Activated CD4-positive, alpha-beta T cell treated with anti-CD3 and anti-CD28 coated beads, Interleukin-10, Interleukin-2, amounts not matched to agents 100 ng/mL and 50 ng/mL, durations not matched to agents 16 hours and 8 hours (primary cell): ENCODE data around the gene SEMA4D.

Experiments
- DNase-seq: peaks from one replicate; pipeline ENCODE4 v3.0.0-alpha.2; 2020

Gene SEMA4D

DNA sequence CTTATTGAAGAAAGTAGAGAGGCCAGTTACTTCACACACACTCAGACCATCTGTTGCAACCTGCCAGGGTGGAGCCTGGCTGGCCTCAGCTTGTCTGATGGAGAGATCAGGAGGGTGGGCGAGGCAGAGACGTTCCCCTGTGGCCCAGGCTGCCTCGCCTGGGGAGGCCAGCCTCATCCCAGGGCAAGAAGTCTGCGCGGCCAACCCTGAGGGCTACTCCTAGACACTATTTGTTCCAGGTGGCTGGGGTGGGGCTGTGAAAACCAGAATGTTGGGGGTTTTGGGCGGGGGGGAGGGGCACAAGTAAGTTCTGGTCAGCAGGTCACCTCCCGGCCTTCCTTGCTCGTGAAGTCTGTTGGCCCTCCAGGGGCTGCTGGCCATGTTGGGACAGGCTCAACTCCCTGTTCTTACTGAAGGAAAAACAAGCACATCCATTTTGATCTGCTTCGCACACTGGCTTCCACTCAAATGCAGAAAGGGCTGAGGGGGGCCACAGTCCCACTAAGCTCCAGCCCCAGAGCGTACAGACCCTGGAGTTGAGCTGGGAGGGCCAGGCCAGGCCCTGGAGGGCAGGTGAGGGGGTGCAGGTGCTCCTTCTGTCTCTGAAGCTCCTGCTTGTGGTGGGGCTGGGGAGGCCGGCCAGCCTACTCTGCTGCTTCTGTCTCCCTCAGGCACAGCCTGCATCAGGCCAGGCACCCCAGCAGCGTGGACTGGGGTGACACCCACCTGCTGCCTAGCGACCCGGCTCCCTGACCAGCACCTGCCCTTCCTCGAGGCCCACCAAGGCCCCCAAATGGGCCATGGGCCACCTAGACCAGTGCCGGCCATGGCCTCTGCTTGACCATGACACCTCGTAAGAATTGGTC, 133.0 kb downstream of the SEMA4D start:
- DNase-seq, result no peak

- DNase-seq, result no peak
Observed at GRCh38 chr9:89363921-89364665, 133.8 kb downstream of the SEMA4D start.

DNA sequence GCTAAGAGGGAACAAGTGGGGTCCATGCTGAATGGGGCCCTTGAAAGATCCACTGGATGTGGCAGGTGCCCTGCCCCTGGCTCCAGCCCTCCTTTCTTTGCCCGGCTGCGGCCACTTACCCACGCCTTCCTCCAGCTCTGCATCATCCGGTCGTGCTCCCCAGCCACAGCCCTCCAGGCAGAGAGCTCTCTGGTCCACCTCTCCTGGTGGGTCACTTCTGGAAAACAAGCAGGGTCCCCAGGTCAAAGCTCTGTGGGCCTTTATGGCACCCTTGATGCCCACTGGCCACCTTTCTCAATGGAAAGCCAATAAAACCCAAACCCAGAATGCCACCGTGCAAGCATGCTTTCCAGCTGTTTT, 134.6 kb downstream of the SEMA4D start:
- DNase-seq, result no peak

GRCh38 chr9:89362647-89363310, 135.1 kb downstream of the SEMA4D start:
- no peak for DNase-seq

- no peak for DNase-seq
Observed at GRCh38 chr9:89361816-89362646, 135.9 kb downstream of the SEMA4D start.

DNA sequence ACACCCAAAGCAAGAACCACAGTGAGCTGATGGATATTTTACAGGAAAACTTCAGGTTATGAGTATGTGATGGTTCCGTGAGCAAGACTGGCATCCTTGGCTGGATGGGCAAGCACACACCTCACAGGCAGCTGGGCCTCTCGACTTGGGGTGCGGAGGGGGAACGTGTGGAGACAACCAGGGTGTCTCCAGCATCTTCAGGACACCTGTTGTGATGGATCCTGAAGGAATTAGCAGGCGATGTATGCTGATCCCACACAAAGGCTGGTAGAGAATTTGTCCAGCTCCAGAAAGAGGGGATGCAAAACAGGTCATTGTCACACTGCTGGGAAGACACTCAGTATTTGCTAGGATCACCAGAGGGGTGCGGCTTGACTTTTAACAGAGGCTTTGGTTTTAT, 136.9 kb downstream of the SEMA4D start:
- DNase-seq, result no peak

DNA sequence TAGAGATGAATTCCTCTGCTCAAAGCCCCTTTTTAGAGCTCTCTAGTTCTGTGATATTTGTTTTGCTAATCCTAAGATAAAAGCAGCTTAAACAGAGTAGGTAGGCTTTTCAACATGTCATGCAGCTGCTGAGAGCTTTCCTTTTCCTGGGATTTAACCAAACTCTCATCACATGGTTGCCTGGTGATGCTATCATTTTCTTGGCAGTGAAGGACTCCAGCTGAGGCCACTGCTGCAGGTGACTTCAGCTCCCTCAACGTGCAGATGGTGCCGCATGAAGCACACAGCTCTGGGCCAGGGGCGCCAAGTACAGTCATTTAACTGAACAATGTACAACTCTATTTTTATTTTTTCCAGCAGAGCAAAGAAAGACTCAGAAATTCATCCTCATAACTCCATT, 137.4 kb downstream of the SEMA4D start:
- DNase-seq, result no peak

DNA sequence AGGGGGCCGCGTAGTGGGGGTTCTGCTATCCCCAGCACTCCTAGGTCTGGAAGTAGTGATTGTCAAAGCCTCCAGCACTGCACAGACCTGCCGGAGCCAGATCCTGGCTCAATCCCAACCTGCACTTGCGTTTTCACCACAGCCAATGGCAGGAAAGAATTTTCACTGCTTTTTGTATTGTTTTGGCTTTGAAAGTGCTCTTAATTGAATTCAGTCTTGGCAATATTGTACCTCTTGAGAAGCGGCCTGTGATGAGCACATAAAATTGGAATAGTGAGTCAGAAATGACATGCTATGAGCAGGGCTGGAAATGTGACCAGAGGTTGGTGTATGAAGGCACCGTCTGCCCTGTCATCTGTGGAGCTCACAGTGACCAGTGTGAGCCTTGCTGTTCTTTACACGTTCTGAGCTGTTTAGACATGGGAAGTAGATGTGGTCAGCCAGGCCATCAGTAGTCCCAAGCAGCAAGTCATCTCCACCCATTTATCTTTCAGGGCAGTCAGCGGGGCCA, 138.1 kb downstream of the SEMA4D start:
- DNase-seq, result no peak

DNA sequence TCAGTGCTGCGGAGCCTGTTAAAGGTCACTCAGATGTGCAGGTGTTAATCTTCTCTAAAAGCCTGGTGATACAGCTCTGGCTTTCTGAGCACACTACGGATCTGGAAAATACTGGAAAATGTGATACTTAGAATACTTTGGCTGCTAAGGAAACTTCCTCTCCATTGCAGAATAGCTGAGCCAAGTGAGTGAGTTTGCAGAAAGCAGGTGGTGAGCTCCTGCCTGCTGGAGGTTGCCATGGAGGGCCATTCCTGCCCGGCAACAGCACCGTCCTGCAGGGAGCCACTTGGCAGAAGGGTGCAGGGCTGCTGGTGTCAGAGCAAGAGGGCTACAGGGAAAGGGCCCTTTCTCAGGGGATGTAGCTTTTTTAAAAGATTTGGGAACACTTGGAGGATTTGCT, 138.9 kb downstream of the SEMA4D start:
- no peak for DNase-seq

DNA sequence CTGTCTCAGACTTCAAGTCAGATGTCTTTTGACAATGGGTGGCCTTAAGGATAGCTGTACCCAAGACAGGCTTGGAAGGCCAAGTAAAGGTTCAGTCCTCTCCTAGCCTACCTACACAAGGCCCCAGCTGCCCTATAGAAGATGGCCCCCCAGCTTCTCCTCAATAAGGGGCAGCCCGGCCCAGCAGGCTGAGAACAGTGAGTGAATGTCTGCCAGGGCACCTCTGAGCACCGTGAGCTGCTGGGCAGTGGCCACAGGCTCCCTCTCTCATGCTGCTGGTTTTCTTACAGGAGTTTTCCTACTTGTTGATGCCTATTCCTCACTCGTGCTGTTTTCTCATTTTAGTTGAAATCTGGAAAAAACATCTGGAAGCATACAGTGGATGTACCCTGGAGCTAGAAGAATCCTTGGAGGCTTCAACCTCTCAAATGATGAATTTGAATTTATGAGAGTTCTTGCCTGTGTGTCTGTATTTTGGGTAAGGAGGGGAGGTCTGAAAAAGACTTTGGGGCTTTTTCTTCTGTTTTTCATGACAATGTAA, 139.5 kb downstream of the SEMA4D start:
- DNase-seq, result no peak

DNA sequence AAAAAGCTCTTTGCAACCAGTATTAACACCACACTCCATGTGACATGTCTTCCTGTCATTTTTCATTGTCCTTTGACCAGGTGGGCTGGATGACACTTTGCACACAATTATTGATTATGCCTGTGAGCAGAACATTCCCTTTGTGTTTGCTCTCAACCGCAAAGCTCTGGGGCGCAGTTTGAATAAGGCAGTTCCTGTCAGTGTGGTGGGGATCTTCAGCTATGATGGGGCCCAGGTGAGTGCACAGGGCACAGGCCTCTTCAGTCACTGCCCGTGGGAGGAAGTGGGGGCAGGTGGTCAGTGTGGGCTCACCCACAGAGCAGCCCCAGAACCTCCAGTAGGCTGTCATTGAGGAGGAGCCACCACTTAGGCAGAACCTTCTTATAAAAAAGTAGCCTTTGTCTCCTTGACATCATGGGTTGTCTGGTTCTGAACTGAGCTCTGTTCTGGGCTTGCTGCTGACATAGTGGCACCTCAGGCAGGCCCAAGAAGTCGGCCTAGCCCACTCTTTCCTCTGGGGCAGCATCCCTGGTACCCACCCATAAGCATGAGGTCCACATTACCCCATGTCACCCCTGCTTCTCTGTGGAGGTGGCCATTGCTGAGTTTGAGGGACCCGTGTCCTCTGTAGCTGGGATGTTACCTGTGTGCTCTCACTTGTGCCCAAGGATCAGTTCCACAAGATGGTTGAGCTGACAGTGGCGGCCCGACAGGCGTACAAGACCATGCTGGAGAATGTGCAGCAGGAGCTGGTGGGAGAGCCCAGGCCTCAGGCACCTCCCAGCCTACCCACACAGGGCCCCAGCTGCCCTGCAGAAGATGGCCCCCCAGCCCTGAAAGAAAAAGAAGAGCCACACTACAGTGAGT, 140.3 kb downstream of the SEMA4D start:
- peak; percentile 14 for DNase-seq

DNA sequence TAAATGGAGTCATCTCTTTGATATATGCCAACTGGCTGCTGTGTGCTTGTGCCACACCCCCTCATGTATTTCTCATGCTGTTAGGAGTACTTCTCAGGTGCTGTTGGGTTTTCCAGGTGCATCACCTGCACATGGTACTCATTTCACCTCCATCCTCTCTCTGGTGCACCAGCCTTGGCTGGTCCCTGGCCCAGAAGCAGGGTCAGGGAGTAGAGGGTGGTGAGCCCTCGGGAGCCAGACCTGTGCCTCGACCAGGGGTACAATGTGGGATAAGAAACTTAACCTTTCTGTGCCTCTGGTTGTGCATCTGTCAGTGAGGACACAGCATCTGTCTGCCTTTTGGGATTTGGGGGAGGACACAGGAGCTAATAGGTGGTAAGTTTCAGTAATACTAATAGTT, 141.1 kb downstream of the SEMA4D start:
- no peak for DNase-seq

DNA sequence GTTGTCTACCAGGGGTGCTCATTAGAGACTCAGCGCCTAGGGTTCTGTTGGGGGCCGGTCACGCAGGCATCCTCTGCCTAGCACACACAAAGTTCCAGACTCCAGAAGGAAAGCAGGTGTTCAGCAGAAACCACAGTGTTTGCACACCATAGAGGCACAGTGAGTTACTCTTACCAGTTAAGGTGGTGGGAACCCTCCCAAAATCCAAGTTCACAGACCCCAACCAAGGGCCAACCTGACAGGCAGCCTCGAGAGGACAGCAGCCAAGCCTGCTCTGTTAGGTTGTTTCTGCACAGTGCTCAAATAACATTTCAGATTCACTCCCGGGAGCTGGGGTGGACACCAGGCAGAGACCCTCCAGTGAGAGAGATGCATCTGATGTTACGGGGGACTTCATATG, 143.4 kb downstream of the SEMA4D start:
- no peak for DNase-seq

- no peak for DNase-seq
Observed at GRCh38 chr9:89353989-89354388, 143.9 kb downstream of the SEMA4D start.

- DNase-seq, result no peak
Observed at GRCh38 chr9:89352874-89353649, 144.9 kb downstream of the SEMA4D start.

DNA sequence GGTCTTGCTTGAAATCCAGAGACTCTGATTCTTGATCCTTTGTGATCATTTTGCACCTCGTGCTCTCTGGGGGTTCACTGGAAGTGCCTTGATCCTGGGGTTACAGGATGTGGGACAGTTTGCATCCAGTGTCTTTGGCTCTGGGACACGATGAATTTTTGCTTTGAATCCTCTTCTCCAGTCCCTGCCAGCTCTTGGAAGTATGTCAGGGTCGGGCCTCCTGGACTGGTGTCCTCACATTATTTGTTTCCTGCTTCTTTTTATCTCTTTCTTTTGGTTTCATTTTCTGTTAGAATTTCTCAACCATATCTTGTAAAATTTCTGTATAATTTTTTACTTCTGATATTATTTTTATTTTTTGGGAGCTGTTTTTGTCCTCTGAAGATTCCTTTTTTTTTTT, 145.5 kb downstream of the SEMA4D start:
- DNase-seq, result no peak

GRCh38 chr9:89351584-89352300, 146.2 kb downstream of the SEMA4D start:
- no peak for DNase-seq

- DNase-seq, result no peak
Observed at GRCh38 chr9:89350988-89351557, 146.8 kb downstream of the SEMA4D start.

- no peak for DNase-seq
Observed at GRCh38 chr9:89349607-89350006, 148.3 kb downstream of the SEMA4D start.
